Posterior cingulate gyrus (tissue), 11 donors: ENCODE data around the gene KRT84.
A peak's percentile ranks its signal among the peaks of the same experiment; 100 is the strongest.

Experiments
- DNase-seq, 10 donors: peaks; one replicate each; pipeline versions ENCODE4 v3.0.0 to v3.0.0-alpha.2; 2020 to 2021; ENCODE audit warnings: mixed read lengths in 3 of 10
- intact Hi-C: fragments of 100-400 bp; cut with DNase I; formaldehyde crosslinking; loops from one replicate; pipeline ENCODE4 v1.15.1; 2023

Gene KRT84

GRCh38 chr12:52385226-52385702 lies at the start of gene KRT84:
TSS of gene KRT84 (minus strand) at chr12:52385652. CDS start at chr12:52385585, 67 bp downstream.
- intact Hi-C loops: no loop called here

GRCh38 chr12:52434760-52435530 lies 49.5 kb upstream of the KRT84 start:
- intact Hi-C loops: no loop called here
- DNase-seq: no peak

More at GRCh38 chr12:52385226-52385702, at the start of gene KRT84:
- DNase-seq: peak in 2 of 10 donors; percentile 51 to 70

GRCh38 chr12:52434081-52434733 lies 48.8 kb upstream of the KRT84 start, which contains the start of gene KRT75:
TSS of gene KRT75 (minus strand) at chr12:52434371. CDS start at chr12:52434304, 67 bp downstream.
- peak in 1 of 10 donors; percentile 66 for DNase-seq
- intact Hi-C loops: no loop called here

GRCh38 chr12:52433501-52434080 lies 48.1 kb upstream of the KRT84 start:
- DNase-seq: peak in 1 of 10 donors; percentile 62
- intact Hi-C loops: no loop called here

- peak in 1 of 10 donors; percentile 30 for DNase-seq
- intact Hi-C loops: no loop called here
Observed at GRCh38 chr12:52432559-52433207, 47.2 kb upstream of the KRT84 start.

GRCh38 chr12:52428121-52428520 lies 42.7 kb upstream of the KRT84 start:
- intact Hi-C loops: no loop called here
- DNase-seq: peak in 1 of 10 donors; percentile 75

GRCh38 chr12:52427083-52427482 lies 41.6 kb upstream of the KRT84 start:
- intact Hi-C loops: no loop called here
- DNase-seq: no peak

GRCh38 chr12:52426034-52426433 lies 40.6 kb upstream of the KRT84 start:
- intact Hi-C loops: no loop called here
- DNase-seq: peak in 1 of 10 donors; percentile 16

GRCh38 chr12:52425466-52425865 lies 40.0 kb upstream of the KRT84 start:
- intact Hi-C loops: no loop called here
- DNase-seq: peak in 1 of 10 donors; percentile 52

GRCh38 chr12:52423661-52424500 lies 38.4 kb upstream of the KRT84 start:
- intact Hi-C loops: no loop called here
- DNase-seq: peak in 1 of 10 donors; percentile 75

GRCh38 chr12:52423035-52423434 lies 37.6 kb upstream of the KRT84 start:
- DNase-seq: peak in 1 of 10 donors; percentile 2
- intact Hi-C loops: no loop called here

- peak in 1 of 10 donors; percentile 36 for DNase-seq
- intact Hi-C loops: no loop called here
Observed at GRCh38 chr12:52419656-52420055, 34.2 kb upstream of the KRT84 start.

- intact Hi-C loops: no loop called here
- DNase-seq: peak in 2 of 10 donors; percentile 56 to 71
Observed at GRCh38 chr12:52418576-52419110, 33.2 kb upstream of the KRT84 start.

- intact Hi-C loops: no loop called here
- DNase-seq: peak in 1 of 10 donors; percentile 43
Observed at GRCh38 chr12:52417740-52418139, 32.3 kb upstream of the KRT84 start.

- peak in 1 of 10 donors; percentile 18 for DNase-seq
- intact Hi-C loops: no loop called here
Observed at GRCh38 chr12:52416795-52417194, 31.3 kb upstream of the KRT84 start.

GRCh38 chr12:52415870-52416750 lies 30.7 kb upstream of the KRT84 start:
- DNase-seq: peak in 2 of 10 donors; percentile 22 to 38
- intact Hi-C loops: no loop called here

- DNase-seq: peak in 2 of 10 donors; percentile 6 to 59
- intact Hi-C loops: no loop called here
Observed at GRCh38 chr12:52414936-52415335, 29.5 kb upstream of the KRT84 start.

GRCh38 chr12:52413782-52414345 lies 28.4 kb upstream of the KRT84 start:
- intact Hi-C loops: no loop called here
- DNase-seq: peak in 3 of 10 donors; percentile 22 to 87 (median 63)
